ENCODE results near the gene NEU1.
"Not testable (repeated sequence)": the region's sequence is repeated elsewhere in the genome, so short reads cannot be mapped to it uniquely, and the experiment has no call there.

Gene NEU1

DNA sequence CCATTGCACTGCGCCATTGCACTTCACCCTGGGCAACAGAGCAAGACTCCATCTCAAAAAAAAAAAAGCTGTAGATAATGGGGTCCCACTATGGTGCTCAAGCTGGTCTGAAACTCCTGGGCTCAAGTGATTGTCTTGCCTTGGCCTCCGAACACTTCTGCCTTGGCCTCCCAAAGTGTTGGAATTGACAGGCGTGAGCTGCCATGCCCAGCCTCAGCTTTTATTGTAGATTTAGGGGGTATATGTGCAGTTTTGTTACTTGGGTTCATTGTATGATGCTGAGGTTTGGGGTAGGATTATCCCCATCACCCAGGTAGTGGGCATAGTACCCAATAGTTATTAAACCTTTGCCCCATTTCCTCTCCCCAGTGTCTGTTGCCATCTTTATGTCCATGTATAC lies 23.7 kb downstream of the NEU1 start:
- DNase-seq (ENCODE audit: low read depth in 2 of 2): no peak

DNA sequence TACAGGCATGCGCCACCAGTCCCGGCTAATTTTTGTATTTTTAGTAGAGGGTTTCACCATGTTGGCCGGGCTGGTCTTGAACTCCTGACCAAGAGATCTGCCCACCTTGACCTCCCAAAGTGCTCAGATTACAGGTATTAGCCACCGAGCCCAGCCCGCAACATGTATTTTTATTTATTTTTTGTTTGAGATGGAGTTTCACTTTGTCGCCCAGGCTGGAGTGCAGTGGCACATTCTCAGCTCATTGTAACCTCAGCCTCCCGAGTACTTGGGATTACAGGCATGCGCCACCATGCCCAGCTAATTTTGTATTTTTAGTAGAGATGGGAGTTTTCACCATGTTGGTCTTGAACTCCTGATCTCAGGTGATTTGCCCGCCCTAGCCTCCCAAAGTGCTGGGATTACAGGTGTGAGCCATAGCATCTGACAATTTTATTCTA lies 24.5 kb downstream of the NEU1 start:
- DNase-seq (ENCODE audit: low read depth in 2 of 2): not testable (repeated sequence)

DNA sequence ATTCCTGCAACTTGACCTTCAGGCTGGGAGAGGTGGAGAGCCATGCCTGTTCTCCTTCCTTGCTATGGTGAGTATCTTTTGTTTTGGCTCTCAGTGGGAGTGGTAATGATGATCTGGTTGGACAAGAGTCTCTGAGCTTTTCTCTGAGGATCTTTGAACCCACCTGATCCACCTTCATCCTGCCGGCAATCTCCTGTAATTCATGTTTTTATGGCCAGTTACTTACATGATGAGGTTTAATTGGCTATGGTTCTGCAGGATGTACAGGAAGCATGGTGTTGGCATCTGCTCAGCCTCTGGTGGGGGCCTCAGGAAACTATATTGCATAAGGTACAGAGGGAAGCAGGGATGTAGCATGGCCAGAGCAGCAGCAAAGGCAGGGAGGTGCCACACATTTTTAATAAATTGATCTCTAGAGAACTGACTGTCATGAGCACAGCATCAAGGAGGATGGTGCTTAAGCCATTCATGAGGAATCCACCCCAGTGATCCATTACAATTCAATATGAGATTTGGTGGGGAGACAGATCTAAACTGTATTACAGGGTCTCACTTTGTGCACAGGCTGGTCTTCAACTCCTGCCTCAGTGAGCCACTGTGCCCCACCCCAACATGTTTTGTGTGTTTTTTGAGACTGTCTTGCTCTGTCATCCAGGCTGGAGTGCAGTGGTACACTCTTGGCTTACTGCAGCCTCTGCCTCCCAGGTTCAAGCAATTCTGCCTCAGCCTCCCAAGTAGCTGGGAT lies 25.1 kb downstream of the NEU1 start:
- no peak for DNase-seq (ENCODE audit: low read depth in 2 of 2)

DNA sequence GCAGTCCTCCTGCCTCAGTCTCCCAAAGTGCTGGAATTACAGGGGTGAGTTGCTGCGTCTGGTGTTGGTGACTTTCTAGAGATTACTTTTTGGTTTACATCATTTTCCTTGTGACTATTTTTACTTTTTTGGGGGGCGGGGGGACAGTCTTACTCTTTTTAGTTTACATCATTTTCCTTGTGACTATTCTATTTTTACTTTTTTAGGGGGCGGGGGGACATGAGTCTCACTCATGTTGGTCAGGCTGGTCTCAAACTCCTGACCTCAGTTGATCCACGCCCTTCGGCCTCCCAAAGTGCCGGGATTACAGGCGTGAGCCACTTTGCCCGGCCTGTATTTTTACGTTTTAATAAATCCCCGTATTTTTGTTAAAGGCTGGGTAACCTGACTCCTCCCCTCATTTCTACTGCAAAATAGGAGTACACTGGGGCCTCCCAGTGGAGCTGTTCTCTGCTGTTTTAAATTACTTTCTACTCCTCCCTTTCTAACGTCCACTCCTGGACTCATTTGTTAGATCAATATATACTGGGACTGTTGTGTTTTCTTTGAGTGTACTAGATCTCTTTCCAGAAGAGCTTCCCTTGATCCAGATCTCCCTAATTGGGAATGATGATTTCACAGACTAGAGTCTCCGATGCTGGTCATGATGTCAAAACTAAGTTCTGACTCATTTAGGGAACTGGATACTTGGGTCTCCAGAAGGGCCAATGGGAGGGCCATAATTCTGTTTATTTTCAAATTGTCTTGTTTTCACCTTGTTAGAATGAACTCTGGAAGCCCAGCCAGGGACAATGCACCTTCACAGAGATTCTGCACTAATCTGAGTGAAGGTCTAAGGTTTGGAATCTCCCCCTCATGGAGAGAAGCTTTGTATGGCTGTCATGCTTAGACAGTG lies 25.9 kb downstream of the NEU1 start:
- no peak for DNase-seq (ENCODE audit: low read depth in 2 of 2)

DNA sequence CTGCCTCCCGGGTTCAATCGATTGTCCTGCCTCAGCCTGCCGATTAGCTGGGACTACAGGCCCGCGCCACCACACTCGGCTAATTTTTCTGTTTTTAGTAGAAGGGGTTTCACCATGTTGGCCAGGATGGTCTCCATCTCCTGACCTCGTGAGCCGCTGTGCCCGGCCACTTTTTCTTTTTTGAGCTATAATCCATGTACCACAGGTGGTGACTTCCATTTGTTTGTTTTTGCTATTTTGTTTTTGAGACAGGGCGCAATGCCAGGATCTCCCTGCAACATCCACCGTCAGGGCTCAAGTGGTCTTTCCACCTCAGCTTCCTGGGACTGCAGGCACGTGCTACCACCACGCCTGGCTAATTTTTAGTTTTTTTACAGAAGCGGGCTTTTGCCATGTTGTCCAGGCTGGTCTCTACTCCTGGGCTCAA lies 26.6 kb downstream of the NEU1 start:
- no peak for DNase-seq (ENCODE audit: low read depth in 2 of 2)

DNA sequence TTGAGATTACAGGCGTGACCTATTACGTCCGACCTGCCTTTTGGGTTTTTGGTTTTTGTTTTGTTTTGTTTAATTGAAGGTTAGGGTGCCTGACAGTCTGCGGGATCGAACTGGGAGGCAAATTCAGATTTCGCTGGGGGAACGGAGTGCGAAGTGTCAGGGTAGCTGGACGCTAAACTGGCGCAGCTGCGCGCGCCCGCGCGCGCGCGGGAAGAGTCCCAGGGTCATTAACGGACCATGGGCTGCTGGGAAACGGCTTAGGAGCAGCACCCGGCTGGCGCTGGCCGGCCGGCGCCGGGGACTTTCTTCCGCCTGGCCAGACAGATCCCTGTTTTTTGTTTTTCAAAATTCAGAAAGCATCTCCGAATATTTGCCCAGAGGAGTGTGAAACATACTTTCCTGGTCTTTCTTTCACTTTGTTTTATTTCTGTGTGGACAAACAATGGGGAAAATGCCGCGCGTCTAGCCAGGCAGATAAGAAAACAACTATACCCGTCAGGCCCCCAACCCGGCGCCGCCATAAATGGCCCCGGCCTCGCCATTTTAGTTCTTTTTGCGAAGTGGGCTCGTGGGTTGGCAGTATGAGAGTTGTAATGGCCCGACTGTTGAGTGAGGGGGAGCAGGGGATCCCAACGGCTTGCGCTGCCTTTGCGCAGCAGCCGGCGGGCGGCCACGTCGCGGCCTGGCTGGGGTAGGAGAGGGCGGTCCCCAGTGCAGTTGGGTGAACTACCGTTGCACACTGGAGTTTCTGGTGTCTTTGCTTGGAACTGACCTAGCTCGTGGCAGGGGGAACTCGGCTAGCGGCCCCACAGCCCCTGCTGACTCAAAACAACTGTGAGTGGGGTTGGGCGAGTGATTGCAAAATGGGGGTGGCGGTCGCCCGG lies 28.0 kb downstream of the NEU1 start:
- peak; percentile 59 for DNase-seq (ENCODE audit: low read depth in 2 of 2)

DNA sequence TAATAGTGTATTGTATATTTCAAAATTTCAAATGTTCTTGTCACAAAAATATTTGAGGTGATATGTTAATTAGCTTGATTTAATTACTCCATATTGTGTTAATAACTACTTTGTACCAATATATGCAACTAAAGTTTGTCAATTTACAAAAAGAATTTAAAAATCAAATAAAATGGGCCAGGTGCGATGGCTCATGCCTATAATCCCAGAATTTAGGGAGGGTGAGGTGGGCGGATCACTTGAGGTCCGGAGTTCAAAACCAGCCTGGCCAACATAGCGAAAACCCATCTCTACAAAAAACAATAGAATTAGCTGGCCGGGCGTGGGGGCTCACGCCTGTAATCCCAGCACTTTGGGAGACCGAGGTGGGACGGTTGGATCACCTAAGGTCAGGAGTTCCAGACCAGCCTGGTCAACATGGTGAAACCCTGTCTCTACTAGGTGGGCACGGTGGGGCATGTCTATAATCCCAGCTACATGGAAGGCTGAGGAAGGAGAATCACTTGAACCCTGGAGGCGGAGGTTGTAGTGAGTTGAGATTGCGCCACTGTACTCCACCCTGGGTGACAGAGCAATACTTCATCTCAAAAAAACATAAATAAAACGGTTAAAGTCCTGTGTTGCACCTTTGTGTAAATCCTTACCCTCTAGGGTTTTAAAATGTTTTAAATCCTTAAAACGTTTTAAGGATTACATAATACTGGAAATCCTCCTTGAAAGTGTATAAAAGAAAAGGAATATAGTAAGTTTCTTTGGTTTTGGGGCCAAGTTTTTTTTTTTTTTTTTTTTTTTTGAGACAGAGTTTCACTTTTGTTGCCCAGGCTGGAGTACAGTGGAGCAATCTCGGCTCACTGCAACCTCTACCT lies 31.0 kb downstream of the NEU1 start:
- no peak for DNase-seq (ENCODE audit: low read depth in 2 of 2)

DNA sequence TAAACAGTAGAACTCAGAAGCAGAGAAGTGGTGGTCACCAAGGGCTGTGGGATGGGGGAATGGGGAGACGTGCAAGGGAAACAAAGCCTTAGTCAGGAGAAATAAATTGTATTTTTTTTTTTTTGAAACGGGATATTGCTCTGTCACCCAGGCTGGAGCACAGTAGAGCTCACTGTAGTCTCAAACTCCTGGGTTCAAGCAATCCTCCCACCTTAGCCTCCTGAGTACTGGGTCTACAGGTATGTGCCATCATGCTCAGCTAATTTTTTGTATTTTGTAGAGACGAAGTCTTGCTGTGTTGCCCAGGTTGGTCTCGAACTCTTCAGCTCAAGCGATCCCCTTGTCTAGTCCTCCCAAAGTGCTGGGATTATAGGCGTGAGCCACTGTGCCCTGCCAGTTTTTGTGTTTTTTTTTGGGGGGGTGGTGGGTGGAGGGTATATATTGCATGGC lies 31.7 kb downstream of the NEU1 start:
- no peak for DNase-seq (ENCODE audit: low read depth in 2 of 2)

DNA sequence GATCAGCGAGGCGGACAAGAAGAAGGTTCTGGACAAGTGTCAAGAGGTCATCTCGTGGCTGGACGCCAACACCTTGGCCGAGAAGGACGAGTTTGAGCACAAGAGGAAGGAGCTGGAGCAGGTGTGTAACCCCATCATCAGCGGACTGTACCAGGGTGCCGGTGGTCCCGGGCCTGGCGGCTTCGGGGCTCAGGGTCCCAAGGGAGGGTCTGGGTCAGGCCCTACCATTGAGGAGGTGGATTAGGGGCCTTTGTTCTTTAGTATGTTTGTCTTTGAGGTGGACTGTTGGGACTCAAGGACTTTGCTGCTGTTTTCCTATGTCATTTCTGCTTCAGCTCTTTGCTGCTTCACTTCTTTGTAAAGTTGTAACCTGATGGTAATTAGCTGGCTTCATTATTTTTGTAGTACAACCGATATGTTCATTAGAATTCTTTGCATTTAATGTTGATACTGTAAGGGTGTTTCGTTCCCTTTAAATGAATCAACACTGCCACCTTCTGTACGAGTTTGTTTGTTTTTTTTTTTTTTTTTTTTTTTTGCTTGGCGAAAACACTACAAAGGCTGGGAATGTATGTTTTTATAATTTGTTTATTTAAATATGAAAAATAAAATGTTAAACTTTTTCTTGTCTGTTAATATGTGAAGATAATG lies 32.9 kb downstream of the NEU1 start:
- no peak for DNase-seq (ENCODE audit: low read depth in 2 of 2)

DNA sequence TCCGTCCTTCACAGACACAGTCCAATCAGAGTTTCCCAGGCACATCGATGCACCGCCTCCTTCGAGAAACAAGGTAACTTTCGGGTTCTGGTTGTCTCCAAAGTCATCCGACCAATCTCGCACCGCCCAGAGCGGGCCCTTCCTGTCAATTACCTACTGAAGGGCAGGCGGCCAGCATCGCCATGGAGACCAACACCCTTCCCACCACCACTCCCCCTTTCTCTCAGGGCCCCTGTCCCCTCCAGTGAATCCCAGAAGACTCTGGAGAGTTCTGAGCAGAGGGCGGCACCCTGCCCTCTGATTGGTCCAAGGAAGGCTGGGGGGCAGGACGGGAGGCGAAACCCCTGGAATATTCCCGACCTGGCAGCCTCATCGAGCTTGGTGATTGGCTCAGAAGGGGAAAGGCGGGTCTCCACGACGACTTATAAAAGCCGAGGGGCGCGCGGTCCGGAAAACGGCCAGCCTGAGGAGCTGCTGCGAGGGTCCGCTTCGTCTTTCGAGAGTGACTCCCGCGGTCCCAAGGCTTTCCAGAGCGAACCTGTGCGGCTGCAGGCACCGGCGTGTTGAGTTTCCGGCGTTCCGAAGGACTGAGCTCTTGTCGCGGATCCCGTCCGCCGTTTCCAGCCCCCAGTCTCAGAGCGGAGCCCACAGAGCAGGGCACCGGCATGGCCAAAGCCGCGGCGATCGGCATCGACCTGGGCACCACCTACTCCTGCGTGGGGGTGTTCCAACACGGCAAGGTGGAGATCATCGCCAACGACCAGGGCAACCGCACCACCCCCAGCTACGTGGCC lies 35.1 kb downstream of the NEU1 start, which contains the start of gene HSPA1B:
HSPA1B (plus strand) TSS at position 453 of the 794 bp plus-strand sequence; CDS start at position 666, 213 bp downstream.
- DNase-seq (ENCODE audit: low read depth in 2 of 2): peak; percentile 80 to 82

DNA sequence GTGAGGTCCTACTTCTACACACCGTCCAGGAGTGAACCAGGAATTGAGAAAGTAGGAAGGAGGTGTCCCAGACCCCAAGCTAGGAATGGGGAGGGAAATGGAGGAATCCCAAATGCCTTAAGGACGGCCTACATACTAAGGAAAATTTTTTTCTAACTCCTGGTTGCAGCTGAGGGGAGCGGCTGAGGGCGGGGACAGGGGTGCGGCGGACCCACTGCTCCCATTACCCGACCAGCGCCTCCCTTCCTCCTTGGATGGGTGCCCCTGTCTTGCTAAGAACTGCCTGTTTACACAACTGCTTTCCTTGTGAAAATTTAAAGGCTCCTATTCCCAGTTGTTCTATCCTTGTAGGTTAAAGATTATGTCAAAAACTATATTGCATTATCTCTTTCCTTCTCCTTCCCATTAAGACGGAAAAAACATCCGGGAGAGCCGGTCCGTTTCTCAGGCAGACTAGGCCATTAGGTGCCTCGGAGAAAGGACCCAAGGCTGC lies 35.8 kb downstream of the NEU1 start:
- no peak for DNase-seq (ENCODE audit: low read depth in 2 of 2)

DNA sequence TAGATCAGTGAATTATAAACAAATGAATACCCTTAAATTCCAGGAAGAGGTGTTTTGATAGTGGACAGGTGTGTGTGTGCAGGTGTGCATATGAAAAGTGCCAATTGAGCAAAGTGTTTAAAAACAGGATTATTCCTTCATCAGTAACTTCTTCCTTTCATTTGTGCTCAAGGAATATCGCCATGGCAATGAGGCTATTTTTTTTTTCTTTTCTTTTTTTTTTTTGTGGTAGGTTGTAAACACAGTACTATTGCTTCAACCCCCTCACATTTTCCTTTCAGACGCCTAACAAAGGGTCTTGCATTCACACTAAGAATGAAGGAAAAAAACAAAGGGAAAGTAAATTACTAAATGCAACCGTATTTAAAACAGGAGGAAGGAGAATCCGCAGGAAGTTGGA lies 37.1 kb downstream of the NEU1 start:
- no peak for DNase-seq (ENCODE audit: low read depth in 2 of 2)

DNA sequence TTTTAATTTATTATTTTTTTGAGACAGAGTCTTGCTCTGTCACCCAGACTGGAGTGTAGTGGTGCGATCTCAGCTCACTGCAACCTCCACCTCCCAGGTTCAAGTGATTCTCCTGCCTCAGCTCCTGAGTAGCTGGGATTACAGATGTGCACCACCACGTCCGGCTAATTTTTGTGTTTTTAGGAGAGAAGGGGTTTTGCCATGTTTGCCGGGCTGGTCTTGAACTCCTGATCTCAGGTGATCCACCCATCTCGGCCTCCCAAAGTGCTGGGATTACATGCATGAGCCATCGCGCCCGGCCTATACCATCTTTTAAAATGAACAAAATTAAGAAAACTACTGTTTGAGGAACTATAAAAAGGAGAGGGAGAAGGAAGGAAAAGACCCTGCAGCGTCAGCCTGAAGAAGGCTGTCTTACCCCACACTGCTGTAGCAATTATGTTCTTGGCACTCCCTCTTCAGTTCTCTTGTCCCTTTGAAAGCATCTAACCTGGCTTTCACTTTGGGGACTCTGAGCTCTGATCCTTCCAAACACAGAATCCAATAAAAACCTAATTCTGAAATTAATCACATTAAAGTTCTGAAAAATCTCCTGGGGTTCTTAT lies 38.9 kb downstream of the NEU1 start:
- DNase-seq (ENCODE audit: low read depth in 2 of 2): not testable (repeated sequence)

DNA sequence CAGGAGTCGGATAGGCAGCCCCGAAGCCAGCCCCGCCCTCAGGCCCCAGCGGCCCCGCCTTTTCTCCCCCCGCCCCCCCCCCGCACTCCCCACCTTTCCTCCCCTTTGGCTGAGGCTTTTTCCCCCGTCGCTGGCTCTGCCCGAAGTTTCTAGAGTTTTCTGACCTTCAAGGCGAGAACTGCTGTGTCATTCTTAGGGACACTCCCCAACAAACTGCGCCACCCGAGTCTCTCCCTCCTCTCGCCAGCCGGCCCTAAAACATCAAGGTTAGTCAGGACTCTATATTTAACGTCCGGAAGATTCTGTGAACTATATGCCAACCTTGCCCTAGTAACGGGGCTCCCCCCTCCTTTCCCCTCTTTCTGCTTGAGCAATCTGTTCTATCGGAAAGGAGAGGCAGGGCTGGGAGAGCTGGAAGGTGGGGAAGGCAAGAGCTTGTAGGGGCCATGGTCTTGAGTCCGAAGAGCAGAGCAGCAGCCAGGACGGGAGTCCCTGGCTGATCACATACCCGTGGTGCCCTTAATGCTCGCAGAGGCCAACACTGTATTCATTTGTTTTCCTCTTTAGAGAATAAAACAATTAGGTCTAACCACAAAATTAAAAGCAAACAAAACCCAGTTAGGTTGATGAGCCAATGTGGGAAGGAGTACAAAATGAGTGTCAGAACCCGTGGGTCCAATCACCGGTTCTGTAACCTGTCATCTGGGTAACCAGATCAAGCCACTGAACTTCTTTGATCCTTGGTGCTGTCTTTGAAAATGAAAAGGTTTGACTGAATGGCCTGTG lies 40.4 kb downstream of the NEU1 start:
- peak in 1 of 2 donors; percentile 36 for DNase-seq (ENCODE audit: low read depth in 2 of 2)

DNA sequence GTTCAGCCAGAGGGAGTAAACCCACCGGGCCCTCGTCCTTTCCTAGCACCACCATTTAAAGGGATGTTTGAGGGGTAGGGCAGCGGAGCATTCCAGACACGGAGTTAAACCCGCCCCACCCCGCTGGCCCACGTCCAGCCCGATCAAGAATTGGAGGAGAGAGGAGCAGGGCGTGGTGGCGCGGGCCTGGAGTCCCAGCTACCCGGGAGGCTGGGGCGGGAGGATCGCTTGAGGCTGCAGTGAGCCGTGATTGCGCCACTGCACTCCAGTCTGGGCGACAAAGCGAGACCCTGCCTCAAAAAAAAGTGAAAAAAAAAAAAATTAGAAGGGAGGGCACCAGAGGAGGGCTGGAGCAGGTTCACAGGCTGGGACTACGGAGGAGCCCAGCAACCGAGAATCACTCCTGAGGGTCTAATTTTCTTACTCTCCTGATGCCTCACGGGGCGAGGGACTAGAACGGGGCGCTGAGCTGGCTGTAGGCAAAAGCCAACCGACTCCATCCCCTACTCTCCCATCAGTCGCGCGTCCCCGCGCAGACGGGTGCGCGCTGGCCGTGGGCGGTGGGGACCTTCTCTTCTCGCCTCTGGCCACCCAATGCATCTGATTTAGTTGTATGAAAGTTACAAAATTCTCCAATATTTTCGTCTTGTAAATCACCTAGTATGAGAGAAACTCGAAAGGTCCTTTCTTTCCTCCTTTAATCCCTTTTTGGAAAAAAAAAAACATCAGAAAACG lies 41.2 kb downstream of the NEU1 start:
- DNase-seq (ENCODE audit: low read depth in 2 of 2): no peak

DNA sequence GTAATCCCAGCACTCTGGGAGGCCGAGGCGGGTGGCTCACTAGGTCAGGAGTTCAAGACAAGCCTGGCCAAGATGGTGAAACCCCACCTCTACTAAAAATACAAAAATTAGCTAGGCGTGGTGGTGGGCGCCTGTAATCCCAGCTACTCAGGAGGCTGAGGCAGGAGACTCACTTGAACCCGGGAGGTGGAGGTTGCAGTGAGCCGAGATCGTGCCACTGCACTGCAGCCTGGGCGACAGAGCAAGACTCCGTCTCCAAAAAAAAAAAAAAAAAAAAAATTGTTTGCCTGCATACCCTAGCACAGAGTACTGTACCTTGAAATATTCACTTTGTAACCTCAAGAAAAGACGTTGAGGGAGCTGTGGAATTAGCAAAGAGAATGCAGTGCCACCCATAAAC lies 42.2 kb downstream of the NEU1 start:
- DNase-seq (ENCODE audit: low read depth in 2 of 2): not testable (repeated sequence)

DNA sequence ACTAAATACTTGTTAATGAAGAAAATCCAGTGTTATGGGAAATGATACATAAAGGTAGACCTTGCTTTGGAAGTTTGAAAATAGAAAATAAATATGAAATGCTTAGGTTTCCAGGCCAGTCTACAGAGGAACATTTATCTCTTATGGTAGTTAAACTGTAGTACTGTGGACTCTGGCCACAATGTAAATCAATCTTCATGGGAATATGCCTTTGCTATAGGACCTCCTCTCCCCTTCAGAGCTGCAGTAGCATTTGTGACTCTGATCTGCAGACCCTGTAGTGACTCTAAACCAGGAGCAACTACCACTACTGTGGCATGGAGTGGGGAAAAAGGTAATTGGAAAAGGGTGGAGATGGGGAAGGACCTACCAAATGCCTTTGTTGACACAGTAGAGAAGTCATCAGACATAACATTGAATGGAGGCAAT lies 42.7 kb downstream of the NEU1 start:
- DNase-seq (ENCODE audit: low read depth in 2 of 2): no peak

All from stimulated activated CD8-positive, alpha-beta memory T cell treated with anti-CD3 and anti-CD28 coated beads, Interleukin-15, amount 100 ng/mL, for 4 hours (primary cell).